C4-2B (cell line): Measurements from ENCODE around the gene SLCO3A1.
"Not testable (repeated sequence)": the region's sequence is repeated elsewhere in the genome, so short reads cannot be mapped to it uniquely, and the experiment has no call there.

Experiments used
- H3K27ac ChIP-seq: fragments of 450-650 bp; 2 replicates; pipeline ENCODE4 v1.5.1; 2017
- ZFX ChIP-seq: fragments of 450-650 bp; IDR thresholded peaks from 2 replicates; pipeline ENCODE4 v1.6.1; 2017
- TF ChIP-seq, protein P1 (sequence below): fragments of 450-650 bp; conservative IDR thresholded peaks from 2 replicates; pipeline ENCODE4 v1.5.1; 2017; ENCODE audit warnings: mild to moderate bottlenecking

Gene SLCO3A1

DNA sequence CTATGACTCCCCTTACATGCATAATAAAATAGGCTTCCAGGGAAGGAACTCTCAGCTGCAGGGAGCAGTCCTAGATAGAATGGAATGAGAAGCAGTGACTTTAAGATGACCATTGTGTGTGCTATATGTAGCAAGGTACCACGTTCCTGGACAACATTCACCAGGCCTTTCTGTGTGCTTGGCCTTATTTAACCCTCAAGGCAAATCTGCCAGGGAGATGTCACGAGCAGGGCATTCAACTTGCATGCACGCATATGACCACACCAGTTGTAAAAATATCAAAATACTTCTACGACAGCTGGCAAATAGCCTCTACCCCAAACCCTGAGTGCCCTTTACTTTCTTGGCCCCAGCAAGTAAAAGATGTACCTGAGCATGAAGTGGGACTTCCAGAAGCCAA, 342.8 kb downstream of the SLCO3A1 start:
- TF ChIP-seq, protein P1, sequence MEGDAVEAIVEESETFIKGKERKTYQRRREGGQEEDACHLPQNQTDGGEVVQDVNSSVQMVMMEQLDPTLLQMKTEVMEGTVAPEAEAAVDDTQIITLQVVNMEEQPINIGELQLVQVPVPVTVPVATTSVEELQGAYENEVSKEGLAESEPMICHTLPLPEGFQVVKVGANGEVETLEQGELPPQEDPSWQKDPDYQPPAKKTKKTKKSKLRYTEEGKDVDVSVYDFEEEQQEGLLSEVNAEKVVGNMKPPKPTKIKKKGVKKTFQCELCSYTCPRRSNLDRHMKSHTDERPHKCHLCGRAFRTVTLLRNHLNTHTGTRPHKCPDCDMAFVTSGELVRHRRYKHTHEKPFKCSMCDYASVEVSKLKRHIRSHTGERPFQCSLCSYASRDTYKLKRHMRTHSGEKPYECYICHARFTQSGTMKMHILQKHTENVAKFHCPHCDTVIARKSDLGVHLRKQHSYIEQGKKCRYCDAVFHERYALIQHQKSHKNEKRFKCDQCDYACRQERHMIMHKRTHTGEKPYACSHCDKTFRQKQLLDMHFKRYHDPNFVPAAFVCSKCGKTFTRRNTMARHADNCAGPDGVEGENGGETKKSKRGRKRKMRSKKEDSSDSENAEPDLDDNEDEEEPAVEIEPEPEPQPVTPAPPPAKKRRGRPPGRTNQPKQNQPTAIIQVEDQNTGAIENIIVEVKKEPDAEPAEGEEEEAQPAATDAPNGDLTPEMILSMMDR, result no peak
- no peak overlapping the region for H3K27ac ChIP-seq

DNA sequence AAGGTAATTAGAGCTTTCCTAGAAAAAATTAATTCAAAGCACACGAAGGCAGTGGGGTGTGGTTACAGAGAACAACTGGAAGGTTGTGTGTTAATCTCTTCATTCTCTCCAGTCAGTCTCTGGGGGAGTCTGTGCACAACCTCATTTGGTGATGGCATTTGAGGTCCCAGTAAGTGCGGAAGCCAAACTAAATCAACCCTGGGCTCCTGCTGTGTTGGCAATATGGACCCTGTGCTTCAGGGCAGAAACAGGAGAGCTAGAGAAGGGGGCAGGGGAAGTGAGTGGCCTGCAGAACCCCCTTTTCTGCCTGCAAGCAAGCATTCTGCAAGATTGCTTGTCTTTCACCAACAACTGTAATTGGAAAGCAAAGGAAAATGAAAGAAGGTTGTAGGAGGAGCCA, 344.2 kb downstream of the SLCO3A1 start:
- TF ChIP-seq, protein P1, result no peak
- no peak for TF ChIP-seq ZFX
- H3K27ac ChIP-seq, result no peak overlapping the region

DNA sequence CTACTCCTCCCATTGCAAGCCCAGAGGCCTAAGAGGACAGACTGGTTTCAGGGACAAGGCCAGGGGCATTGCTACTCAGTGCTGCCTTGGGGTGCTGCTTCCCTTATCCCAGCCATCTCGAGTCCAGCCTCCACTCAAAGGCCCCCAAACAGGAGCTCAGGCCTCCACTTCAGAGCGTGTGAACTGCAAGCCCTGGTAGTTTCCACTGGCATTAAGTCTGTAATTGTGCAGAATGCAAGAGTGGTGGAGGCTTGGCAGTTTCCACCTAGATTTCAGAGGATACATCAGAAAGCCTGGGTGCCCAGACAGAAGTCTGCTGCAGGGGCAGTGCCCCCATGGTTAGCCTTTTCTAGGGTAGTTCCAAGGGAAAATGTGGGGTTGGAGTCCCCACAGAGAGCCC, 347.4 kb downstream of the SLCO3A1 start:
- TF ChIP-seq, protein P1, result no peak
- no peak for TF ChIP-seq ZFX
- H3K27ac ChIP-seq, result no peak overlapping the region

DNA sequence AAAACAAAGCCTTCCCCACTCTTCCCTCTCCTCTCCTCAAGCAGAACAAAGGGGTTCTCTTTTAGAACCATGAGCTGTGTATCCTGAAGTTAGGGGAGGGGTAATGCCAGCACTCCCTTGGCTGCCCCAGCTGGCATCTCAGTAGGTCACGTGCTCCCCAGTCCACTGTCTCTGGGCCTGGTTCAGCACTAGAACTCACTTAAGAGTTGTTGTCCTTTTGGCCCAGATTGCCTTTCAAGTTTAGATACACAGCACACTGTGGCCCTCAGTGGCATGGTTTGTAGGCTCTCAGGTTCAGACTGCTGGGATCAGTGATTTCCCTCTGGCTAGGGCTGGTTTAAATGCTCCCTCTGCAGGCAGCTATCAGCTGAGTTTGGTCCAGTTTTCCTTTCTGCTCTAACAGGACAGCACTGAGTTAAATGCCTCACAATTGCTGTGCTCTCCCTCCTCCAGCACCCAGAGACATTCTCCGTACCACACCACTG, 351.8 kb downstream of the SLCO3A1 start:
- TF ChIP-seq, protein P1, result peak; percentile 19
- TF ChIP-seq ZFX, result no peak
- no peak overlapping the region for H3K27ac ChIP-seq

DNA sequence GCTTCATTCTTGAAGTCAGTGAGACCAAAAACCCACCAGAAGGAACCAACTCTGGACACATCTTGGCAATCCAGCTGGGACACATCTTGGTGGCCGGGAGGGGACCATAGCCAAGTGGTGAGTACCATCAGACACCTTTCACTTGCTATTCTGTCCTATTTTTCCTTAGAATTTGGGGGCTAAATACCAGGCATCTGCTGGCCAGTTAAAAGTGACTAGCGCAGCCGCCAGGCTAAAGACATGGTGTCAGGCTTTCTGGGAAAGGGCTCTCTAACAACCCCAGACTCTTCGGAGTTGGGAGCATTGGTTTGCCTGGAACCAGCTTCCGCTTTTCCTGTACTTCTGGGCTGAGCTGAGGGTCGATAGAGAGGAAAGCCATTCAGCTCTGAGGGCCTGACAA, 354.1 kb downstream of the SLCO3A1 start:
- H3K27ac ChIP-seq, result not testable (repeated sequence)
